GM12891 (cell line): ENCODE measurements around the gene POU6F1.

ENCODE experiments used
- POLR2A ChIP-seq: IDR thresholded peaks from 2 replicates; pipeline ENCODE4 v1.6.1; 2011; ENCODE audit warnings: low read depth, low read length, control low read depth
- POLR2AphosphoS5 ChIP-seq: IDR thresholded peaks from 2 replicates; pipeline ENCODE4 v1.6.1; 2011; ENCODE audit warnings: low read depth, low read length, control low read depth
- POU2F2 ChIP-seq: IDR thresholded peaks from 2 replicates; pipeline ENCODE4 v1.6.1; 2011; ENCODE audit warnings: low read depth, mild to moderate bottlenecking, control low read depth, low read length, moderate library complexity
- SPI1 ChIP-seq: IDR thresholded peaks from 2 replicates; pipeline ENCODE4 v1.6.1; 2011; ENCODE audit warnings: low read depth, low read length, control low read depth
- TAF1 ChIP-seq: IDR thresholded peaks from 2 replicates; pipeline ENCODE4 v1.6.1; 2011; ENCODE audit warnings: low read depth, low read length, control low read depth

DNA sequence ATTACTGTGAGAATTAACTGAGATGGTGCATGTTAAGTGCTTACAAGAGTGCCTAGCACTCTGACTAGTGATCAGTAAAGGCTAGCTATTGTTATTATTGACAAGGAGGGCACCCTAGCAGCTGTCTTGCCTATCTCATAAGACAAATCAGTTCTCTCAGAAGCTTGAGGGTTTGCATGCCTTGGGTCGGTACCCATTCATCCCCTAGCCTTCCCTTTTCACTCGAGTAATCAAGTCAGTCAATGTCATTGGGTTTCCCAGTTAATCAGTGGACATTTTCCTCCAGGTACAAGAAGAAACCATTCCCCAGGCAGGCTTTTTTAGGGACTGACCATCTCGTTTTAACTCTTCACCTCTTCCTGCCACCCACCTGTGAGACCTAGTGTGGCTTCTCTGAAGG is 34.5 kb downstream of the POU6F1 start:
- no peak for TF ChIP-seq POLR2A
- TF ChIP-seq POLR2AphosphoS5, result no peak
- no peak for TF ChIP-seq TAF1
- no peak for TF ChIP-seq POU2F2
- TF ChIP-seq SPI1, result no peak
